A673 (cell line): Measurements from ENCODE around the gene AP3D1. TPM values are rescaled to one million over a fixed set of nuclear protein-coding genes. Genes with fewer than 3 reads are reported as not detected.
A peak's percentile ranks its signal among the peaks of the same experiment; 100 is the strongest.
"Not testable (repeated sequence)": the region's sequence is repeated elsewhere in the genome, so short reads cannot be mapped to it uniquely, and the experiment has no call there.

Experiments used
- BruUV-seq: library from RNA; stranded (reverse); fragments of 400-500 nt; replicated peaks from 2 replicates; lab custom pipeline; 2021; lab: Mats Ljungman, UMichigan
- CTCF ChIA-PET: fragments of 300-600 bp; sonication (Branson Sonifier 250); formaldehyde crosslinking; loops from one replicate; lab custom pipeline; 2022; ENCODE audit warnings: antibody characterized with exemption; lab: Charles Lee
- POLR2A ChIA-PET: fragments of 300-600 bp; sonication (Branson Sonifier 250); formaldehyde crosslinking; loops from one replicate; lab custom pipeline; 2022; ENCODE audit warnings: antibody characterized with exemption; ENCODE audit not compliant: low non-redundant PET; lab: Charles Lee
- DNase-seq: peaks from one replicate; pipeline ENCODE4 v3.0.0-alpha.2; 2015; ENCODE audit warnings: low spot score
- H3K27ac ChIP-seq: fragments of 200-600 bp; sonication (generic); 2 replicates; pipeline ENCODE4 v1.5.1; 2016; ENCODE audit warnings: mixed run types, low read depth, mild to moderate bottlenecking, mixed read lengths, antibody characterized with exemption, low read length; ENCODE audit not compliant: poor library complexity, severe bottlenecking
- H3K27me3 ChIP-seq: fragments of 200-600 bp; sonication (generic); replicated peaks from 2 replicates; pipeline ENCODE4 v1.6.1; 2017; ENCODE audit warnings: mixed run types, low read depth, mild to moderate bottlenecking, mixed read lengths, antibody characterized with exemption, low read length; ENCODE audit not compliant: insufficient read depth, poor library complexity
- H3K36me3 ChIP-seq: fragments of 200-600 bp; sonication (generic); 2 replicates; pipeline ENCODE4 v1.6.1; 2016; ENCODE audit warnings: mixed run types, mild to moderate bottlenecking, mixed read lengths, antibody characterized with exemption, low read length; ENCODE audit not compliant: insufficient read depth, poor library complexity, severe bottlenecking
- H3K4me1 ChIP-seq: fragments of 200-600 bp; sonication (generic); 2 replicates; pipeline ENCODE4 v1.6.1; 2017; ENCODE audit warnings: mixed run types, mild to moderate bottlenecking, mixed read lengths, antibody characterized with exemption, low read length; ENCODE audit not compliant: insufficient read depth, poor library complexity, severe bottlenecking
- H3K4me3 ChIP-seq: fragments of 200-600 bp; sonication (generic); 2 replicates; pipeline ENCODE4 v1.5.1; 2016; ENCODE audit warnings: low read depth, mixed run types, mild to moderate bottlenecking, mixed read lengths, low read length; ENCODE audit not compliant: poor library complexity, severe bottlenecking
- H3K9me3 ChIP-seq: fragments of 200-600 bp; sonication (generic); 2 replicates; pipeline ENCODE4 v1.6.1; 2016; ENCODE audit warnings: mixed run types, low read depth, mild to moderate bottlenecking, mixed read lengths, antibody characterized with exemption, low read length; ENCODE audit not compliant: poor library complexity, severe bottlenecking
- CTCF ChIP-seq: fragments of 300-800, 200-600 bp; sonication (generic); conservative IDR thresholded peaks from 2 replicates; pipeline ENCODE4 v1.5.1; 2017; ENCODE audit warnings: low read depth, mild to moderate bottlenecking, antibody characterized with exemption, low read length, moderate library complexity, mixed read lengths
- EZH2 ChIP-seq: fragments of 200-600 bp; sonication (generic); IDR thresholded peaks from 2 replicates; pipeline ENCODE4 v1.6.1; 2017; ENCODE audit warnings: borderline replicate concordance, low read depth, mild to moderate bottlenecking, mixed read lengths, antibody characterized with exemption, low read length; ENCODE audit not compliant: poor library complexity, severe bottlenecking
- intact Hi-C: fragments of 100-400 bp; cut with micrococcal nuclease; formaldehyde crosslinking; loops from one replicate; pipeline ENCODE4 v1.10.0; 2022; ENCODE audit not compliant: unreplicated experiment
- total RNA-seq: library from RNA; stranded (reverse); gene quantifications from 2 replicates; pipeline ENCODE4 v1.2.3, GENCODE V29; 2021

Gene AP3D1
- total RNA-seq, 1 experiment from 2014 or later = 148 TPM

GRCh38 chr19:2129892-2130770 is 21.2 kb downstream of the AP3D1 start:
- Histone ChIP-seq H3K4me1 (peaks cover 14% of the 10 kb centered on the region), H3K9me3 (no peaks in the 10 kb centered on the region), H3K27me3 (no peaks in the 10 kb centered on the region), H3K27ac (peak overlapping the region; percentile 76), H3K36me3 (peaks cover 40% of the 10 kb centered on the region), H3K4me3 (no peak overlapping the region)
- POLR2A ChIA-PET = interaction anchor here (0.6 kb wide), 1 partner anchor 34 kb away, joined by 8 read pairs; no protein-coding TSS in a partner anchor
- intact Hi-C loops = no loop called here
- CTCF ChIA-PET = no interaction called here
- no TSS peak for BruUV-seq
- TF ChIP-seq CTCF (no peak), EZH2 (no peak)
- DNase-seq = no peak

- Histone ChIP-seq H3K27ac (peak overlapping the region; percentile 76), H3K4me1 (peaks cover 14% of the 10 kb centered on the region), H3K27me3 (no peaks in the 10 kb centered on the region), H3K9me3 (no peaks in the 10 kb centered on the region), H3K4me3 (no peak overlapping the region), H3K36me3 (peaks cover 40% of the 10 kb centered on the region)
- CTCF ChIA-PET = no interaction called here
- intact Hi-C loops = no loop called here
- TF ChIP-seq CTCF (no peak), EZH2 (no peak)
- POLR2A ChIA-PET = interaction anchor here (0.6 to 0.7 kb wide), 2 partner anchors 35 to 610 kb away, joined by 4 to 8 read pairs; partner anchors contain the start of gene SLC39A3
- BruUV-seq = no TSS peak
- DNase-seq = no peak
These were observed 21.9 kb downstream of the AP3D1 start for GRCh38 chr19:2129486-2129885.

- Histone ChIP-seq H3K4me3 (no peak overlapping the region), H3K27ac (peak overlapping the region; percentile 76), H3K9me3 (no peaks in the 10 kb centered on the region), H3K36me3 (peaks cover 41% of the 10 kb centered on the region), H3K4me1 (peaks cover 14% of the 10 kb centered on the region), H3K27me3 (no peaks in the 10 kb centered on the region)
- no peak for DNase-seq
- CTCF ChIA-PET = no interaction called here
- no TSS peak for BruUV-seq
- POLR2A ChIA-PET = interaction anchor here (0.6 to 0.7 kb wide), 2 partner anchors 138 to 611 kb away, joined by 4 to 5 read pairs; partner anchors contain the start of gene SLC39A3
- intact Hi-C loops = no loop called here
- no peak for TF ChIP-seq EZH2
- TF ChIP-seq CTCF = no peak
These were observed 22.3 kb downstream of the AP3D1 start for GRCh38 chr19:2129022-2129421.

DNA sequence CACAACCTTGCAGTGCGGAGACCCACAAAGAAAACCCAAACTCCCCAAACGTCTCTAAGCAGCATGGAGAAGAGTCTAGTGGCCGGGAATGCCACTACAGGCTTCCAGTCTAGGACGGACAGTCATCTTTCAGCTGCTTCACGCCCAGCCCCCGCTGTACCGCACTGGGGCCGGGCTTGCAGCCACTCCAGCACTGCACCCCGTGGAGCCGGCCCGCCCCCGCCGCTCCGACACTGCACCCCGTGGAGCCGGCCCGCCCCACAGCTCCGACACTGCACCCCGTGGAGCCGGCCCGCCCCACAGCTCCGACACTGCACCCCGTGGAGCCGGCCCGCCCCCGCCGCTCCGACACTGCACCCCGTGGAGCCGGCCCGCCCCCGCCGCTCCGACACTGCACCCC is 23.1 kb downstream of the AP3D1 start:
- H3K4me3 ChIP-seq, intact Hi-C loops, H3K27me3 ChIP-seq, H3K9me3 ChIP-seq, BruUV-seq: not testable (repeated sequence)
- Histone ChIP-seq H3K4me1 (peaks cover 14% of the 10 kb centered on the region), H3K27ac (peak overlapping the region; percentile 69), H3K36me3 (peaks cover 47% of the 10 kb centered on the region)
- ChIA-PET CTCF (interaction anchor here (0.7 kb wide), 2 partner anchors 89 to 451 kb away, joined by 3 read pairs; no protein-coding TSS in a partner anchor), POLR2A (interaction anchor here (0.6 to 0.7 kb wide), 3 partner anchors 113 to 673 kb away, joined by 3 to 6 read pairs (median 5); partner anchors contain the start of gene BTBD2)
- DNase-seq = peak; percentile 87
